ENCODE measurements around the gene ZMIZ1.
A peak's percentile ranks its signal among the peaks of the same experiment; 100 is the strongest.

Gene ZMIZ1

DNA sequence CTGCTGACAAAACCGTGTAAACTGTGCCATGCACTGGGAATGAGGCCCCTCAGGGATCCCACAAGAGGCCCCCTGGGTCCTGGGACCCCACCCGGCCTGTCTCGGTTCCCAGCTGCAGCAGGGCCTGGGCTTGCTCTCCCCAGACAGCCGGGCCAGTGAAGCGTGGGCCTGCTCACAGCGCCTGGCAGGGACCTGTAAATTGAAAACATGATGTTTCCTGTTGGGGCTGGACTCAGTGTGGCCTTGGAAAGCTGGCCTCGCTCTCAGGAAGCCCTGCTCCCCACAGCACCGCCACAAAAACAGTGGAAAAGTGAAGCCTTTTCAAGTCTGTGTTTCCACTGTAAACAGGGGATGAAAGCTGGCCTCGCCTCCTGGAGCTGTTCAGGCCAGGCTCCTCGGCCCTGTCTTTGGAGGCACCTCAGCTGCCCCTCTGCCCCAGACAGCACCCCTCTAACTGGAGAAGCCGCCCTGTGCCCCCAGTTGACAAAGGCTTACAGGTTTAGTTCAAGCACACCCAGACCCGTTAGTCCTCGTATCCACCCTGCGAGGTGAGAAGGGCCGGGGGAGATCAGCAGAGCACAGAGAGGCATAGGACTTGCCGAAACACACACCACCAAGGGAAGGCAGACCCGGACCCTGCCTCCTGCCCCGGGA, 108.3 kb downstream of the ZMIZ1 start:
- H3K36me3 ChIP-seq (ENCODE audit: insufficient read depth, low read length) = peaks cover 64% of the 10 kb centered on the region; the same call in 1 of the 2 replicates
- H2AFZ ChIP-seq (ENCODE audit: low read length) = no peak overlapping the region
- H3F3A ChIP-seq (ENCODE audit: low read depth) = no peaks in the 10 kb centered on the region
- peak overlapping the region; percentile 83 for H3K4me2 ChIP-seq (ENCODE audit: low read depth, low read length, poor library complexity, severe bottlenecking)
- peaks cover 56% of the 10 kb centered on the region for H3K4me1 ChIP-seq (ENCODE audit: insufficient read depth, low read length, poor library complexity, severe bottlenecking)
- no peaks in the 10 kb centered on the region for H3K9me3 ChIP-seq (ENCODE audit: insufficient read depth, low read depth, low read length)
- H3K9ac ChIP-seq (ENCODE audit: low read depth, low read length, poor library complexity, severe bottlenecking) = peak overlapping the region; percentile 70
- peaks cover 79% of the 10 kb centered on the region for H3K79me2 ChIP-seq (ENCODE audit: insufficient read depth, low read length)
- H4K20me1 ChIP-seq (ENCODE audit: insufficient read depth, low read length, poor library complexity, severe bottlenecking) = peaks cover 28% of the 10 kb centered on the region
- no peak overlapping the region for H3K4me3 ChIP-seq (ENCODE audit: low read length, poor library complexity, severe bottlenecking)
- H3K9me2 ChIP-seq (replicated peaks; ENCODE audit: low read depth, low read length) = no peaks in the 10 kb centered on the region
- TF ChIP-seq EZH2phosphoT487 (IDR thresholded peaks at IDR 0.05; ENCODE audit: borderline replicate concordance) = no peak
- TF ChIP-seq, protein P1, sequence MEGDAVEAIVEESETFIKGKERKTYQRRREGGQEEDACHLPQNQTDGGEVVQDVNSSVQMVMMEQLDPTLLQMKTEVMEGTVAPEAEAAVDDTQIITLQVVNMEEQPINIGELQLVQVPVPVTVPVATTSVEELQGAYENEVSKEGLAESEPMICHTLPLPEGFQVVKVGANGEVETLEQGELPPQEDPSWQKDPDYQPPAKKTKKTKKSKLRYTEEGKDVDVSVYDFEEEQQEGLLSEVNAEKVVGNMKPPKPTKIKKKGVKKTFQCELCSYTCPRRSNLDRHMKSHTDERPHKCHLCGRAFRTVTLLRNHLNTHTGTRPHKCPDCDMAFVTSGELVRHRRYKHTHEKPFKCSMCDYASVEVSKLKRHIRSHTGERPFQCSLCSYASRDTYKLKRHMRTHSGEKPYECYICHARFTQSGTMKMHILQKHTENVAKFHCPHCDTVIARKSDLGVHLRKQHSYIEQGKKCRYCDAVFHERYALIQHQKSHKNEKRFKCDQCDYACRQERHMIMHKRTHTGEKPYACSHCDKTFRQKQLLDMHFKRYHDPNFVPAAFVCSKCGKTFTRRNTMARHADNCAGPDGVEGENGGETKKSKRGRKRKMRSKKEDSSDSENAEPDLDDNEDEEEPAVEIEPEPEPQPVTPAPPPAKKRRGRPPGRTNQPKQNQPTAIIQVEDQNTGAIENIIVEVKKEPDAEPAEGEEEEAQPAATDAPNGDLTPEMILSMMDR (conservative IDR thresholded peaks at IDR 0.05; ENCODE audit: low read length) = no peak
- no peaks in the 10 kb centered on the region for H3K27me3 ChIP-seq (ENCODE audit: insufficient read depth, low read length, poor library complexity, severe bottlenecking)

DNA sequence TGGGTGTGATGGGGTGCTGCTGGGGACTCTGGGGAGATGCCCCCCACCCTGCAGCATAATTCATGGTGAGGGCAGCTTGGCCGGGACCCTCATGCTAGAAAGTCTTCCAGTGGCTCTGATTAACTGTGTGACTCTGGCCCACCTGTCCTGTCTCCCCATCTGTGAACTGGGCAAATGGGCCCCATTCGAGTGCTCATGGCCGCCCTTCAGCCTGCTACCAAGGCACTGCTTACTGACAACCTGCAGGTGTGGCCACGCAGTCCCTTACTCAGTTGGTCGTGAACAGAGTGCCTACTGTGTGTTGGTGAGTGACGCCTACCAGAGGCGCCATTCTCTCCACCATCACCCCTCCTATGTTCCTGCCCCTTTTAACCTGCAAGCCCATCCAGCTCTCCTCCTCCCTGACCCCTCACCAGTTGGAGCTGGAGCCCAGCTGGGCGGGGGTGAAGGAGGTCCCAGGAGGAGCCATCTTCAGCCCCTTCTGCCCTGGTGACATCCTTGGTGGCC, 109.4 kb downstream of the ZMIZ1 start:
- Histone ChIP-seq H3K4me2 (ENCODE audit: low read depth, low read length, poor library complexity, severe bottlenecking) (peak overlapping the region; percentile 83), H3K36me3 (ENCODE audit: insufficient read depth, low read length) (peaks cover 64% of the 10 kb centered on the region; the same call in 1 of the 2 replicates), H3K4me1 (ENCODE audit: insufficient read depth, low read length, poor library complexity, severe bottlenecking) (peaks cover 56% of the 10 kb centered on the region)

DNA sequence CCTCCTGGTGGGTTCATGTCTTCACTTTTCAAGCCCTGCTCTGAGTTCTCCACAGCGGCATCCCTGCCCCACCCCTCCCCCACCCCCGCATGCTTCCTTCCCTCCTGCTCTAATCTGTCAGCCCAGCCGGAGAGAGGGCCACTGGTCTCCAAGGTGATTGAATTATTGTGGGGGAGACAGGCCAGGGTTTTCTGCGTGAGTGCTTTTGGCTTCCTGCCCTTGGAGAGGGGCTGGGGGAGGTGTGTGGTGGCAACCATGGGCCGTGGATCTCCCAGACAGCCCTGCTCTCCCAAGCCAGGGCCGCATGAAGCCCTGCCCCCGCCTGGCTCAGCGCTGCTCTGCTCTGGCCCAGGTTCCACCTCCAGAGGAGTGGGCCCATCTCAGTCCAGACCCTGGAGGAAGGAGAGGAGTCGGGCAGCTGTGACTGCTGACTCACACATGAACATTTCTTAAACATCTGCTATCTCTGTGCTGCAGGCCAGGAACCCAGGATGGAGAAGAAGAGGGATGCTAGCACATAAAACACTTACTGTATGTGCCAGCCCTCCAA, 109.9 kb downstream of the ZMIZ1 start:
- Histone ChIP-seq H3K4me2 (ENCODE audit: low read depth, low read length, poor library complexity, severe bottlenecking) (peak overlapping the region; percentile 83), H3F3A (ENCODE audit: low read depth) (no peaks in the 10 kb centered on the region), H3K4me1 (ENCODE audit: insufficient read depth, low read length, poor library complexity, severe bottlenecking) (peaks cover 56% of the 10 kb centered on the region), H3K79me2 (ENCODE audit: insufficient read depth, low read length) (peaks cover 92% of the 10 kb centered on the region), H3K9me3 (ENCODE audit: insufficient read depth, low read depth, low read length) (no peaks in the 10 kb centered on the region), H4K20me1 (ENCODE audit: insufficient read depth, low read length, poor library complexity, severe bottlenecking) (peaks cover 28% of the 10 kb centered on the region), H3K36me3 (ENCODE audit: insufficient read depth, low read length) (peaks cover 63% of the 10 kb centered on the region; the same call in 1 of the 2 replicates), H3K9ac (ENCODE audit: low read depth, low read length, poor library complexity, severe bottlenecking) (peak overlapping the region; percentile 70), H3K9me2 (replicated peaks; ENCODE audit: low read depth, low read length) (no peaks in the 10 kb centered on the region), H3K27me3 (ENCODE audit: insufficient read depth, low read length, poor library complexity, severe bottlenecking) (no peaks in the 10 kb centered on the region), H3K4me3 (ENCODE audit: low read length, poor library complexity, severe bottlenecking) (peak overlapping the region; percentile 59), H2AFZ (ENCODE audit: low read length) (no peak overlapping the region)
- TF ChIP-seq, protein P1 (conservative IDR thresholded peaks at IDR 0.05; ENCODE audit: low read length) = no peak
- TF ChIP-seq EZH2phosphoT487 (IDR thresholded peaks at IDR 0.05; ENCODE audit: borderline replicate concordance) = no peak

More for the DNA sequence above, 109.4 kb downstream of the ZMIZ1 start:
- Histone ChIP-seq H3K4me3 (ENCODE audit: low read length, poor library complexity, severe bottlenecking) (peak overlapping the region; percentile 59), H3K9me3 (ENCODE audit: insufficient read depth, low read depth, low read length) (no peaks in the 10 kb centered on the region), H3K27me3 (ENCODE audit: insufficient read depth, low read length, poor library complexity, severe bottlenecking) (no peaks in the 10 kb centered on the region), H3K79me2 (ENCODE audit: insufficient read depth, low read length) (peaks cover 89% of the 10 kb centered on the region), H2AFZ (ENCODE audit: low read length) (no peak overlapping the region), H3F3A (ENCODE audit: low read depth) (no peaks in the 10 kb centered on the region), H3K9ac (ENCODE audit: low read depth, low read length, poor library complexity, severe bottlenecking) (peak overlapping the region; percentile 70), H3K9me2 (replicated peaks; ENCODE audit: low read depth, low read length) (no peaks in the 10 kb centered on the region), H4K20me1 (ENCODE audit: insufficient read depth, low read length, poor library complexity, severe bottlenecking) (peaks cover 28% of the 10 kb centered on the region)
- no peak for TF ChIP-seq EZH2phosphoT487 (IDR thresholded peaks at IDR 0.05; ENCODE audit: borderline replicate concordance)
- TF ChIP-seq, protein P1 (conservative IDR thresholded peaks at IDR 0.05; ENCODE audit: low read length) = no peak

Data from Loucy (cell line).